ENCODE results near the gene CAMTA1. TPM values are rescaled to one million over a fixed set of nuclear protein-coding genes. Genes with fewer than 3 reads are reported as not detected.

CAMTA1 gene
- total RNA-seq, 1 donor from 2014 or later = 77.6 TPM

- H3K9me3 ChIP-seq (ENCODE audit: insufficient read depth, low read depth, low read length) = no peaks in the 10 kb centered on the region
- TF ChIP-seq EZH2 (IDR thresholded peaks at IDR 0.05; ENCODE audit: insufficient read depth, low read length) (no peak), CTCF (IDR thresholded peaks at IDR 0.05; ENCODE audit: insufficient read depth, low read depth, low read length) (no peak)
- H3K9ac ChIP-seq (ENCODE audit: low read length) = no peak overlapping the region
- Mint-ChIP-seq H3K27me3 (ENCODE audit: low read depth, unreplicated experiment) (no peaks in the 10 kb centered on the region), H3K36me3 (ENCODE audit: low read depth, unreplicated experiment) (peaks cover 8% of the 10 kb centered on the region), H3K9me3 (ENCODE audit: unreplicated experiment) (peaks cover 4% of the 10 kb centered on the region), H3K4me3 (ENCODE audit: unreplicated experiment) (no peak overlapping the region), H3K4me1 (ENCODE audit: low read depth, unreplicated experiment) (peaks cover 37% of the 10 kb centered on the region), H3K27ac (ENCODE audit: unreplicated experiment) (peak overlapping the region; percentile 43)
- FAIRE-seq = no peak
- H4K20me1 ChIP-seq (ENCODE audit: insufficient read depth, low read length) = peaks cover 6% of the 10 kb centered on the region
- DNase-seq (ENCODE audit: low read depth) = no peak
- H3K79me2 ChIP-seq (ENCODE audit: insufficient read depth, low read length) = peaks cover 23% of the 10 kb centered on the region
- no peak overlapping the region for H3K4me3 ChIP-seq (ENCODE audit: insufficient read depth, low read depth, low read length)
- no peaks in the 10 kb centered on the region for H3K36me3 ChIP-seq (ENCODE audit: insufficient read depth, low read length)
- H2AFZ ChIP-seq (ENCODE audit: low read depth, low read length) = no peak overlapping the region
- peaks cover 15% of the 10 kb centered on the region for H3K4me1 ChIP-seq (ENCODE audit: insufficient read depth, low read length)
- H3K27me3 ChIP-seq (ENCODE audit: insufficient read depth, low read length) = no peaks in the 10 kb centered on the region
- no peak overlapping the region for H3K4me2 ChIP-seq (ENCODE audit: low read length)
- peak overlapping the region; percentile 87 for H3K27ac ChIP-seq (ENCODE audit: low read depth, low read length)
These were observed 75.9 kb downstream of the CAMTA1 start for GRCh38 chr1:6861075-6861724.

GRCh38 chr1:6862906-6863305 is 77.7 kb downstream of the CAMTA1 start:
- no peak overlapping the region for H3K27ac ChIP-seq (ENCODE audit: low read depth, low read length)

More at GRCh38 chr1:6862906-6863305, 77.7 kb downstream of the CAMTA1 start:
- TF ChIP-seq CTCF (IDR thresholded peaks at IDR 0.05; ENCODE audit: insufficient read depth, low read depth, low read length) (no peak), EZH2 (IDR thresholded peaks at IDR 0.05; ENCODE audit: insufficient read depth, low read length) (no peak)
- Histone ChIP-seq H3K27me3 (ENCODE audit: insufficient read depth, low read length) (no peaks in the 10 kb centered on the region), H4K20me1 (ENCODE audit: insufficient read depth, low read length) (peaks cover 8% of the 10 kb centered on the region), H3K4me1 (ENCODE audit: insufficient read depth, low read length) (peaks cover 19% of the 10 kb centered on the region), H3K4me2 (ENCODE audit: low read length) (no peak overlapping the region), H3K4me3 (ENCODE audit: insufficient read depth, low read depth, low read length) (no peak overlapping the region), H3K36me3 (ENCODE audit: insufficient read depth, low read length) (no peaks in the 10 kb centered on the region), H3K9me3 (ENCODE audit: insufficient read depth, low read depth, low read length) (no peaks in the 10 kb centered on the region), H3K79me2 (ENCODE audit: insufficient read depth, low read length) (peaks cover 31% of the 10 kb centered on the region), H2AFZ (ENCODE audit: low read depth, low read length) (no peak overlapping the region), H3K9ac (ENCODE audit: low read length) (no peak overlapping the region)
- DNase-seq (ENCODE audit: low read depth) (no peak), FAIRE-seq (no peak)
- H3K36me3 Mint-ChIP-seq (ENCODE audit: low read depth, unreplicated experiment) = peaks cover 4% of the 10 kb centered on the region
- H3K27ac Mint-ChIP-seq (ENCODE audit: unreplicated experiment) = no peak overlapping the region
- H3K4me3 Mint-ChIP-seq (ENCODE audit: unreplicated experiment) = no peak overlapping the region
- H3K9me3 Mint-ChIP-seq (ENCODE audit: unreplicated experiment) = peaks cover 2% of the 10 kb centered on the region
- H3K4me1 Mint-ChIP-seq (ENCODE audit: low read depth, unreplicated experiment) = peaks cover 45% of the 10 kb centered on the region
- H3K27me3 Mint-ChIP-seq (ENCODE audit: low read depth, unreplicated experiment) = no peaks in the 10 kb centered on the region

Measured in astrocyte (in vitro differentiated cells and primary cell).